Mesothelial cell of epicardium (in vitro differentiated cells): ENCODE results near the gene PLEKHG1. TPM values are rescaled to one million over a fixed set of nuclear protein-coding genes. Genes with fewer than 3 reads are reported as not detected.

Source experiments
- DNase-seq, 2 experiments: peaks; one replicate each; pipeline ENCODE4 v3.0.0; 2021; ENCODE audit warnings: low spot score in 2 of 2; ENCODE audit not compliant: unreplicated experiment in 2 of 2
- H3K27ac Mint-ChIP-seq: 2 replicates; pipeline ENCODE4 v1.8.0; 2021; ENCODE audit warnings: mixed read lengths
- H3K27me3 Mint-ChIP-seq: 2 replicates; pipeline ENCODE4 v1.8.0; 2021; ENCODE audit warnings: low read depth, mixed read lengths
- H3K36me3 Mint-ChIP-seq: 2 replicates; pipeline ENCODE4 v1.8.0; 2021; ENCODE audit warnings: mixed read lengths
- H3K4me1 Mint-ChIP-seq: 2 replicates; pipeline ENCODE4 v1.8.0; 2021; ENCODE audit warnings: mixed read lengths
- H3K4me3 Mint-ChIP-seq: 2 replicates; pipeline ENCODE4 v1.8.0; 2021; ENCODE audit warnings: mild to moderate bottlenecking, moderate library complexity, mixed read lengths
- H3K9me3 Mint-ChIP-seq: 2 replicates; pipeline ENCODE4 v1.8.0; 2021; ENCODE audit warnings: mixed read lengths
- total RNA-seq: library from RNA; stranded (reverse); gene quantifications from 3 replicates; pipeline ENCODE4 v1.2.1, GENCODE V29; 2021
- TF ChIP-seq, protein P1 (sequence below): fragments of 200-600 bp; sonication (generic); IDR thresholded peaks from one replicate; pipeline ENCODE4 v1.5.0; 2021; ENCODE audit warnings: antibody characterized with exemption; ENCODE audit not compliant: unreplicated experiment

PLEKHG1 gene
- total RNA-seq, 1 donor from 2014 or later = 69.3 TPM

DNA sequence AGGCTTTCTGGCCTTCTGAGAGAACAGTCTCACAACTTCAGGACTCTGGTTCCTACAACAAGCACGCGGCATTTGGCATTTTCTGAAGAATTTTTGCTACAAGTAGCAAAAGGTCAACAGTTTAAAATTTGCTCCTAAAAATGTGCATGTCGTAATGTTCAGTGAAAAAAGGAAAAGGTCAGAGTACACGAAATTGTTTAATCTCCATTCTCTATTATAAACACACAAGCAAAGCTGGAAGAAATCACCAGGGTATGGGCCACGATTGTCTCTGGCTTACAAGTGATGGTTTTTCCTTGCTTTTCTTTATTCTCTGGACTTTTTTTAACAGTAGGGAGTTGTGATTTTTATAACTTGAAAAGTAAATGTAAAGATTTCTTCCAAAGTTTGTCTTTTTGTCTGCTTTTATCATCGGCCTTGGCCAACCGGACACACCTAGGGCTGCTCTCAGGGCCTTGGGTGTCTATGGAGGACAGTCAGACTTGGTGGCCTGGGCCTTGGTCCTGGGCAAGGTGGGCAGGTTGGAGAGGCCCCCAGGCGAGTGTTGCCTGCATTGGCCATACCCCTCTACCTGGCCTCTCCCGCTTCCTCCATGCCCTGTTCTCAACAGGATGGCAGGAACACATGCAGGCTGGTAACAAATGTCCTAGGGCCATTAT lies 32.4 kb downstream of the PLEKHG1 start:
- no peak for DNase-seq
- H3K27me3 Mint-ChIP-seq = no peaks in the 10 kb centered on the region
- H3K4me3 Mint-ChIP-seq = no peak overlapping the region
- no peaks in the 10 kb centered on the region for H3K36me3 Mint-ChIP-seq
- H3K27ac Mint-ChIP-seq = no peak overlapping the region
- peaks cover 73% of the 10 kb centered on the region for H3K4me1 Mint-ChIP-seq
- TF ChIP-seq, protein P1, sequence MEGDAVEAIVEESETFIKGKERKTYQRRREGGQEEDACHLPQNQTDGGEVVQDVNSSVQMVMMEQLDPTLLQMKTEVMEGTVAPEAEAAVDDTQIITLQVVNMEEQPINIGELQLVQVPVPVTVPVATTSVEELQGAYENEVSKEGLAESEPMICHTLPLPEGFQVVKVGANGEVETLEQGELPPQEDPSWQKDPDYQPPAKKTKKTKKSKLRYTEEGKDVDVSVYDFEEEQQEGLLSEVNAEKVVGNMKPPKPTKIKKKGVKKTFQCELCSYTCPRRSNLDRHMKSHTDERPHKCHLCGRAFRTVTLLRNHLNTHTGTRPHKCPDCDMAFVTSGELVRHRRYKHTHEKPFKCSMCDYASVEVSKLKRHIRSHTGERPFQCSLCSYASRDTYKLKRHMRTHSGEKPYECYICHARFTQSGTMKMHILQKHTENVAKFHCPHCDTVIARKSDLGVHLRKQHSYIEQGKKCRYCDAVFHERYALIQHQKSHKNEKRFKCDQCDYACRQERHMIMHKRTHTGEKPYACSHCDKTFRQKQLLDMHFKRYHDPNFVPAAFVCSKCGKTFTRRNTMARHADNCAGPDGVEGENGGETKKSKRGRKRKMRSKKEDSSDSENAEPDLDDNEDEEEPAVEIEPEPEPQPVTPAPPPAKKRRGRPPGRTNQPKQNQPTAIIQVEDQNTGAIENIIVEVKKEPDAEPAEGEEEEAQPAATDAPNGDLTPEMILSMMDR = no peak
- H3K9me3 Mint-ChIP-seq = no peaks in the 10 kb centered on the region

DNA sequence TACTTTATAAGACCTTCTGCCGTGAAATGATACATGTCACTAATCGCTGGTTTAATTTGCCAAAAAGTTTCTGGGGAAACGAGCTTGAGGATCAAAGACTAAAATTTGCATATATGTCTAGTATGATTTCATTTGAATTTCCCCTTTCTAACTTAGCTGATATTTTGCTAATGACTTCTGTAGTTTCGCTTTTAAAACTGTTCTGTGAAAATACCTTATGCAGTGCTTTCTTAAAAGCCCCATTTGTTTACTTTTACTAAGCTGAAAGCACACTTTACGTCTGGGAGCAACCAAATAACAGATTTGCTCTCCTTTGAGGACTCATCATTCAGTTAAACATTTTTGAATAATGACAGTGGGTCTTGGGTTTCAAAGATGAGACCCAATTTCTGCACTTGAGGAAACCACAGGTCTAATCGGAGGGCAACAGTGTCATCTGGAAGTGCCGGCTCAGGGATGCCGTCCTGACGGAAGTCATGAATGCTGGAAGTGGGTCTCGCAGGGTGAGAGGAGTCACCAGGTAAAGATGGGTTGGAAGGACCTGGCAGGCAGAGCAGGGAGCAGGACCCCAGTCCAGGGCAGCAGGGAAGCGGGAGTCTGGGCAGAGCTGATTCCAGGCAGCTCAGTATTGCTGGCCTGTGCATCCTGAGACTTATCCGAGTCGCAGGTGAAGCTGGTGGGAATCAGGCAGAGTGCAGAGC lies 33.2 kb downstream of the PLEKHG1 start:
- no peak for DNase-seq
- peak overlapping the region; percentile 67 for H3K27ac Mint-ChIP-seq
- no peaks in the 10 kb centered on the region for H3K27me3 Mint-ChIP-seq
- no peak overlapping the region for H3K4me3 Mint-ChIP-seq
- TF ChIP-seq, protein P1 = no peak
- no peaks in the 10 kb centered on the region for H3K36me3 Mint-ChIP-seq
- peaks cover 73% of the 10 kb centered on the region for H3K4me1 Mint-ChIP-seq
- H3K9me3 Mint-ChIP-seq = no peaks in the 10 kb centered on the region

DNA sequence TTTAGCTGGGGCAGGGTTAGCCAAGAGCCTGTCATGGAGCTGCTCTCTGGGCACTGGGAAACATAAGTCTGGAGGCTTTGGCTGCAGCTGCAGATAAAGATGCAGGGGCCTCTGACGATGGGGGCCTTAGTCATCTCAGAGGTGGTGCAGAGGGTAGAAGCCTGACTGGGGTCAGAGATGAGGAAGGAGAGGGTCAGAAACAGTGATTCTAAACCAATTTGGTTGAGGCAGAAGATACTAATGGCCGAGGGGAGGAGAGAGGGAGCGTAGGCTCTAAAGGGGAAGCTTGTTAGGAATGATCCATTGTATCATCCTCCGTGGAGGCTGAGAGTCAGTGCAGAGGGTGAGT lies 33.8 kb downstream of the PLEKHG1 start:
- Mint-ChIP-seq H3K27ac (peak overlapping the region; percentile 35), H3K36me3 (no peaks in the 10 kb centered on the region), H3K4me3 (no peak overlapping the region), H3K4me1 (peaks cover 73% of the 10 kb centered on the region), H3K9me3 (no peaks in the 10 kb centered on the region), H3K27me3 (no peaks in the 10 kb centered on the region)
- DNase-seq = no peak
- TF ChIP-seq, protein P1 = no peak

DNA sequence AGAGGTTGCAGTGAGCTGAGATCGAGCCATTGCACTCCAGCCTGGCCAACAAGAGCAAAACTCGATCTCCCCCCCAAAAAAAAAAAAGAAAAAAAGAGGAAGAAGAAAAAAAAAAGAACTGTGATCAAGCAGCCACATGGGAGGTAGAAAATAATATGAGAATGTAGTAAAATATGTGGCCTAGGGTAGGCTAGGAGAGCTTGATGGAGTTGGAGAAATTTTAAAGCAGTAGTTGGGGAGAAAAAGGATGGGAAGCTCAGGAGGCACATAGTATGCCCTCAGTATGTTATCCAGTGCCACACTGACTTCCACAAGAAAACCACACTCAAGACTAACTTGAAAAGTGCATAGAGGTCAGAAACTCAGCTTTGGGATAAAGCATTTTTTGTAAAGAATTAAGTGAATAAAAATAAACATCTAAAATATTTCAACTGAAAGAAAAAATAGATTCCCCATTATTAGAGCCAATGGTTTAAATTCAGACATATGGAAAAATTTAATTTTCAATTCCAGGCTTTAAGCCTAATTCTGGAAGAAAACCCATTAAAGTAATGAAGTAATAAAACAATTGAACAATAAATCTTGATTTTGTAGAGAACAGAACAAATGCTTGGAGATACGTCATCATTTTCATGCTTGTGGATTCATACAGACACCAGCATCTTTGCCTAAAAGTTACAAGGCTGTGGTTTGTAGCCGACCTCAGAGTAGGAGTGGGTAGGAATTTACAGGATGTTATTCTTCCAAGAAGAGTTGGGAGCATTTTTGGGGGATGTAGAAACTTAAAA lies 34.7 kb downstream of the PLEKHG1 start:
- TF ChIP-seq, protein P1 = no peak
- Mint-ChIP-seq H3K36me3 (no peaks in the 10 kb centered on the region), H3K4me3 (no peak overlapping the region), H3K9me3 (no peaks in the 10 kb centered on the region), H3K27me3 (no peaks in the 10 kb centered on the region), H3K4me1 (peaks cover 73% of the 10 kb centered on the region), H3K27ac (peak overlapping the region; percentile 95)
- DNase-seq = no peak

DNA sequence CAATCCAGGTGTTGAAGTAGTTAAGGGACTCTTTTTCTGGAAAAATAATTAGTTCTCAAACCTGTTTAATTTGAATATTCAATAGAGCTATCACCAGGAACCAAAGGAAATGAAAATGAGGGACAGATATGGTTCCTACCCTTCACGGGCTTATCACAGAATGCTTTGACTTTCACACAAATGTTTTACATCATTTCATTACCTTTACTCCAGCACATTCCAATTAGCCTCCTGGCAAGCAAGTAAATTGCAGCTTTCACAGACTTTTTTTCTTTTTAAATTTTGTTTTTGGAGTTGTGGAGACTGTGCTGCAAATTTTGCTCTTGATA lies 35.2 kb downstream of the PLEKHG1 start:
- Mint-ChIP-seq H3K9me3 (no peaks in the 10 kb centered on the region), H3K36me3 (no peaks in the 10 kb centered on the region), H3K27ac (peak overlapping the region; percentile 95), H3K27me3 (no peaks in the 10 kb centered on the region), H3K4me1 (peaks cover 75% of the 10 kb centered on the region), H3K4me3 (no peak overlapping the region)
- TF ChIP-seq, protein P1 = no peak
- DNase-seq = no peak
